ENCODE results near the gene SMAD7. TPM values are rescaled to one million over a fixed set of nuclear protein-coding genes. Genes with fewer than 3 reads are reported as not detected.
A peak's percentile ranks its signal among the peaks of the same experiment; 100 is the strongest.

The SMAD7 gene
- polyA plus RNA-seq, 4 donors = 17.2 to 64.1 (median 21.2) TPM

- no peak for DNase-seq
- Histone ChIP-seq H3K4me1 (ENCODE audit: control insufficient read depth in 3 of 3, insufficient read depth in 2 of 3, low read depth in 1 of 3, low read length in 2 of 3) (peaks cover 0 to 4% (median 0%) of the 10 kb centered on the region in 3 donors), H3K27ac (ENCODE audit: low read depth in 1 of 3, low read length in 2 of 3) (no peak overlapping the region), H3K27me3 (ENCODE audit: control insufficient read depth in 3 of 3, insufficient read depth in 3 of 3, low read length in 3 of 3) (no peaks in the 10 kb centered on the region), H3K4me3 (ENCODE audit: low read depth in 1 of 3, low read length in 3 of 3) (no peak overlapping the region), H3K9me3 (ENCODE audit: control insufficient read depth in 2 of 2, insufficient read depth in 1 of 2, low read depth in 1 of 2, low read length in 1 of 2) (peaks cover 0 to 7% of the 10 kb centered on the region in 2 donors), H3K36me3 (ENCODE audit: control insufficient read depth in 3 of 3, insufficient read depth in 2 of 3, low read depth in 1 of 3, low read length in 3 of 3) (peaks cover 0 to 7% (median 0%) of the 10 kb centered on the region in 3 donors)
- FAIRE-seq = no peak
- 62 to 75% (median 68%) methylated on average over 6 of the region's 6 CpGs for WGBS, 3 donors
Measured at GRCh38 chr18:48909721-48910120, 41.0 kb downstream of the SMAD7 start.

- WGBS, 3 donors = 60 to 73% (median 63%) methylated on average over 3 of the region's 3 CpGs
- Histone ChIP-seq H3K27me3 (ENCODE audit: control insufficient read depth in 3 of 3, insufficient read depth in 3 of 3, low read length in 3 of 3) (no peaks in the 10 kb centered on the region), H3K4me1 (ENCODE audit: control insufficient read depth in 3 of 3, insufficient read depth in 2 of 3, low read depth in 1 of 3, low read length in 2 of 3) (no peaks in the 10 kb centered on the region), H3K36me3 (ENCODE audit: control insufficient read depth in 3 of 3, insufficient read depth in 2 of 3, low read depth in 1 of 3, low read length in 3 of 3) (peaks cover 0 to 7% (median 0%) of the 10 kb centered on the region in 3 donors), H3K27ac (ENCODE audit: low read depth in 1 of 3, low read length in 2 of 3) (no peak overlapping the region), H3K4me3 (ENCODE audit: low read depth in 1 of 3, low read length in 3 of 3) (no peak overlapping the region), H3K9me3 (ENCODE audit: control insufficient read depth in 2 of 2, insufficient read depth in 1 of 2, low read depth in 1 of 2, low read length in 1 of 2) (peaks cover 0 to 15% of the 10 kb centered on the region in 2 donors)
- FAIRE-seq (no peak), DNase-seq (no peak)
Measured at GRCh38 chr18:48908916-48909315, 41.8 kb downstream of the SMAD7 start.

GRCh38 chr18:48905513-48905912, 45.3 kb downstream of the SMAD7 start:
- WGBS, 3 donors = 89 to 100% (median 95%) methylated on average over 1 of the region's 1 CpG
- DNase-seq (no peak), FAIRE-seq (no peak)
- no peaks in the 10 kb centered on the region for H3K27me3 ChIP-seq (ENCODE audit: control insufficient read depth in 3 of 3, insufficient read depth in 3 of 3, low read length in 3 of 3)
- no peak overlapping the region for H3K27ac ChIP-seq (ENCODE audit: low read depth in 1 of 3, low read length in 2 of 3)
- H3K4me3 ChIP-seq (ENCODE audit: low read depth in 1 of 3, low read length in 3 of 3) = no peak overlapping the region
- peaks cover 0 to 15% of the 10 kb centered on the region in 2 donors for H3K9me3 ChIP-seq (ENCODE audit: control insufficient read depth in 2 of 2, insufficient read depth in 1 of 2, low read depth in 1 of 2, low read length in 1 of 2)
- H3K36me3 ChIP-seq (ENCODE audit: control insufficient read depth in 3 of 3, insufficient read depth in 2 of 3, low read depth in 1 of 3, low read length in 3 of 3) = no peaks in the 10 kb centered on the region
- H3K4me1 ChIP-seq (ENCODE audit: control insufficient read depth in 3 of 3, insufficient read depth in 2 of 3, low read depth in 1 of 3, low read length in 2 of 3) = peaks cover 2 to 17% (median 6%) of the 10 kb centered on the region in 3 donors

- no peaks in the 10 kb centered on the region for H3K36me3 ChIP-seq (ENCODE audit: control insufficient read depth in 3 of 3, insufficient read depth in 2 of 3, low read depth in 1 of 3, low read length in 3 of 3)
- no peak for FAIRE-seq
Measured at GRCh38 chr18:48904847-48905394, 45.8 kb downstream of the SMAD7 start.

GRCh38 chr18:48904091-48904490, 46.7 kb downstream of the SMAD7 start:
- FAIRE-seq (no peak), DNase-seq (no peak)
- Histone ChIP-seq H3K36me3 (ENCODE audit: control insufficient read depth in 3 of 3, insufficient read depth in 2 of 3, low read depth in 1 of 3, low read length in 3 of 3) (no peaks in the 10 kb centered on the region), H3K9me3 (ENCODE audit: control insufficient read depth in 2 of 2, insufficient read depth in 1 of 2, low read depth in 1 of 2, low read length in 1 of 2) (peaks cover 0 to 15% of the 10 kb centered on the region in 2 donors), H3K4me3 (ENCODE audit: low read depth in 1 of 3, low read length in 3 of 3) (no peak overlapping the region), H3K27ac (ENCODE audit: low read depth in 1 of 3, low read length in 2 of 3) (no peak overlapping the region), H3K4me1 (ENCODE audit: control insufficient read depth in 3 of 3, insufficient read depth in 2 of 3, low read depth in 1 of 3, low read length in 2 of 3) (peaks cover 2 to 17% (median 6%) of the 10 kb centered on the region in 3 donors), H3K27me3 (ENCODE audit: control insufficient read depth in 3 of 3, insufficient read depth in 3 of 3, low read length in 3 of 3) (no peaks in the 10 kb centered on the region)
- 91 to 98% (median 96%) methylated on average over 2 of the region's 2 CpGs for WGBS, 3 donors

More at GRCh38 chr18:48904847-48905394, 45.8 kb downstream of the SMAD7 start:
- no peaks in the 10 kb centered on the region for H3K27me3 ChIP-seq (ENCODE audit: control insufficient read depth in 3 of 3, insufficient read depth in 3 of 3, low read length in 3 of 3)
- WGBS, 3 donors = 78 to 86% (median 85%) methylated on average over 3 of the region's 3 CpGs
- H3K4me3 ChIP-seq (ENCODE audit: low read depth in 1 of 3, low read length in 3 of 3) = no peak overlapping the region
- H3K9me3 ChIP-seq (ENCODE audit: control insufficient read depth in 2 of 2, insufficient read depth in 1 of 2, low read depth in 1 of 2, low read length in 1 of 2) = peaks cover 0 to 15% of the 10 kb centered on the region in 2 donors
- DNase-seq = no peak
- no peak overlapping the region for H3K27ac ChIP-seq (ENCODE audit: low read depth in 1 of 3, low read length in 2 of 3)
- H3K4me1 ChIP-seq (ENCODE audit: control insufficient read depth in 3 of 3, insufficient read depth in 2 of 3, low read depth in 1 of 3, low read length in 2 of 3) = peaks cover 2 to 17% (median 6%) of the 10 kb centered on the region in 3 donors

GRCh38 chr18:48902856-48903601, 47.7 kb downstream of the SMAD7 start:
- DNase-seq (no peak), FAIRE-seq (no peak)
- Histone ChIP-seq H3K36me3 (ENCODE audit: control insufficient read depth in 3 of 3, insufficient read depth in 2 of 3, low read depth in 1 of 3, low read length in 3 of 3) (no peaks in the 10 kb centered on the region), H3K27me3 (ENCODE audit: control insufficient read depth in 3 of 3, insufficient read depth in 3 of 3, low read length in 3 of 3) (no peaks in the 10 kb centered on the region), H3K27ac (ENCODE audit: low read depth in 1 of 3, low read length in 2 of 3) (peak overlapping the region in 1 of 3 donors; percentile 75), H3K4me1 (ENCODE audit: control insufficient read depth in 3 of 3, insufficient read depth in 2 of 3, low read depth in 1 of 3, low read length in 2 of 3) (peaks cover 2 to 17% (median 6%) of the 10 kb centered on the region in 3 donors), H3K9me3 (ENCODE audit: control insufficient read depth in 2 of 2, insufficient read depth in 1 of 2, low read depth in 1 of 2, low read length in 1 of 2) (peaks cover 0 to 15% of the 10 kb centered on the region in 2 donors), H3K4me3 (ENCODE audit: low read depth in 1 of 3, low read length in 3 of 3) (no peak overlapping the region)
- WGBS, 3 donors = 84 to 94% (median 91%) methylated on average over 8 of the region's 8 CpGs

- FAIRE-seq (no peak), DNase-seq (peak; percentile 49 to 93)
- Histone ChIP-seq H3K4me3 (ENCODE audit: low read depth in 1 of 3, low read length in 3 of 3) (no peak overlapping the region), H3K4me1 (ENCODE audit: control insufficient read depth in 3 of 3, insufficient read depth in 2 of 3, low read depth in 1 of 3, low read length in 2 of 3) (peaks cover 2 to 17% (median 6%) of the 10 kb centered on the region in 3 donors), H3K27me3 (ENCODE audit: control insufficient read depth in 3 of 3, insufficient read depth in 3 of 3, low read length in 3 of 3) (no peaks in the 10 kb centered on the region), H3K36me3 (ENCODE audit: control insufficient read depth in 3 of 3, insufficient read depth in 2 of 3, low read depth in 1 of 3, low read length in 3 of 3) (no peaks in the 10 kb centered on the region), H3K9me3 (ENCODE audit: control insufficient read depth in 2 of 2, insufficient read depth in 1 of 2, low read depth in 1 of 2, low read length in 1 of 2) (peaks cover 0 to 15% of the 10 kb centered on the region in 2 donors), H3K27ac (ENCODE audit: low read depth in 1 of 3, low read length in 2 of 3) (peak overlapping the region in 2 of 3 donors; percentile 55 to 75)
- WGBS, 3 donors = 41 to 50% (median 43%) methylated on average over 22 to 27 of the region's 27 CpGs
Measured at GRCh38 chr18:48902023-48902855, 48.5 kb downstream of the SMAD7 start.

Data from small intestine (tissue), 7 donors.